Activated CD4-positive, CD25-positive, alpha-beta regulatory T cell treated with anti-CD3 and anti-CD28 coated beads, Interleukin-2, amount 50 U/mL, for 72 hours (primary cell): ENCODE results near the gene SYNPO.

Experiments
- DNase-seq: peaks from one replicate; pipeline ENCODE4 v3.0.0; 2021

SYNPO gene

DNA sequence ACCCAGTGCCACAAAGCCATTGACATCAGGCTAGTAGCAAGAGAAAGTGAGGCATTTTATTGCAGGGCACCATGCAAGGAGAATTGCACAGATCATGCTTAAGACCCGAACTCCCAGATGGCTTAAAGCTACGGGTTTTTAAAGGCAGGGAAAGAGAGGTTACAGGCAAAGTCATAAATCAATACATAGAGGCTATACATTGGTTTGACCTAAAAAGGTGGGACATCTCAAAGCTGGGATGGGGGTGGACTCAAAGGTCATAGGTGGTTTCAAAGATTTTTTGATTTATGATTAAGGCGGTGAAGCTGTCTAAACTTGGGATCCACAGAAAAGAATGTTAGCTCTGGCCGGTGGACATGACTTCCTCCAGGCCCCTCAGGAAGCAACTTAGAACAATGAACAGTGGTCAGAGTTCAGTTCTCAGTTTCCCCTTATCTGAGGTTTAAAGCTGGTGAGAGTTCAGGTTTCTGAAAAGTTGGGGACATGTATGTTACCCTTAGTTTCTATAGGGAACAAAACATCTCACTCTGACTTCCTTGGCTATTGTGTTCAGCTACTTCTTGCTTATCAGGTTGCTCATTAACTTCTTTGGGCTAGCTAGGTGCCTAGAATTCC is 66.4 kb downstream of the SYNPO start:
- no peak for DNase-seq
